IPS-11a (cell line): ENCODE data around the gene RAD51D.
"Not testable (repeated sequence)": the region's sequence is repeated elsewhere in the genome, so short reads cannot be mapped to it uniquely, and the experiment has no call there.

Experiments
- H3K4me3 ChIP-seq: one replicate; pipeline ENCODE4 v1.5.1; 2013; ENCODE audit warnings: low read depth, low read length, control low read depth

The RAD51D gene

DNA sequence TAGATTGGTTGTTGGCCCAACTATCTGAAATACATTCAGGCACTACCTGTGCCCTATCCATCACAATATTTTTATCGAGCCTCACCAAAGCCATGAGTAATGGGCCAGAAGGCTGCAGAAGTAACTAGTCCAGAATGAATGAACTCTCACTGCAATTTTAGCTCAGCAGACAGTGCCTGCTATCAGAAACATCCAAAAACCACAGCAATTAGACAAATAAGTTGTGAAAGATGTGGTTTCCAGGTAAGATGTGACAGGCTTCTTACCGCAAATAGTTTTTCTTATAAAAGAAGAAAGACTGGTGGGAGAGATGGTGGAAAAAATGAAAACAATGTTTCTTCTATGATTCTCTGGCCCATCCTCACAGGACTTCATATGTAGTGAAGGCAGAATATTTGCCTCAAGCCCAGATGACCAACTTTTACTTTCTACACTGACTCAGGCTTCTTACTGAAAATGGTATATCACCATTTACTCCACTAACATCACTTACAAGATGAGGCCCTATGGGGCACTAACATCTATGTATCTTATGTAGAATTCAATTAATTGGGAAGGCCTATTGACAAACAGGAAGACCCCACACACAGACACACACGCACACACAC, 46.4 kb downstream of the RAD51D start:
- H3K4me3 ChIP-seq = no peak overlapping the region

DNA sequence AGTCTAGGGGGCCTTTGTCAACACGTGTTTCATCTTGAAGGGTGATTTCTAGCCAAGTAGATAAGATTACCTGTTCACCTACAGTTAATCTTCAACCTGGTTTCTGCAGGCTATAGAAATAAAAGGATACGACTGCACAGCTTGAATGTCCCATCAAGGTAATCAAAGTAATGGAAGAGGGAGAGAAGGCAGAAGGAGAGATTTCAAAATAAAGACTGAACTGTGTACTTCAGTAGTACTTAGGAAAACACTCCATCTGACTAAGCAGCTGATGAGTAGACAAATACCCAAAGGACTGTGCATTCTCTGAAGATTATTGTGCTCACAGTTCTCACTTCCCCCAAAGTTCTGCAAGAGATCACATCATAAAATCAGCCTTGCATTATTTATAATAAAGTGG, 50.3 kb downstream of the RAD51D start:
- no peak overlapping the region for H3K4me3 ChIP-seq

DNA sequence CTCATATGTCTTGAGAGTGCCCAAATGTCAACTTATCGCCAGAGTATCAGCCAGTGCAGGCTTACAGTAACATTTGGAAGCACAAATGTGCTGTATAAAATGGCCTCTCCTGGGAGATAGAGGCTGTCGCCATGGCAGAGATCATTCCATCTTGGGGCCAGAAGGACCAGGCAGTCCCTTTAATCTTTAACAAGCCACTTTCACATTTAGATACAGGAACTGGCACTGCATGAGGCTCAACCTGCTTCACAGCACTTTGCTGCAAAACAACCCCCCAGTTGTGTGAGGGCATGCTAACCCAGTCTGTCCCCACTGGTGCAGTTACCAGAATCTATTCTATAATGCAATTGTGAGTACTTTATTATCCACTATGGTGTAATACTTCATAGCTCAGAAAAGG, 51.4 kb downstream of the RAD51D start:
- H3K4me3 ChIP-seq = no peak overlapping the region

DNA sequence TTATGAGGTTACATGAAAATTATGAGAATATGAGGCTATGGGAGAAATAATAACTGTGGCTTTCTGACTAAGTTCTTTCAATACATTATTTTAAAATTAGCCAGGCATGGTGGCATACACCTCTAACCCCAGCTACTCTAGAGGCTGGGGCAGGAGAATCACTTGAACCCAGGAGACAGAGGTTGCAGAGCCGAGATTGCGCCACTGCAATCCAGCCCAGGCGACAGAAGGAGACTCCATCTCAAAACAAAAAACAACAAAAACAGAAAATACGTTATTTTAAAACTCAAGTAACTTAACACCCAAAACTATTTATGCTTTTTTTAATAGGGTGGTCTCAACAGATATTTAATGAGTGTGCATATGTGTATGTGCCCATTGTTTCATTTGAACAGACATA, 53.8 kb downstream of the RAD51D start:
- no peak overlapping the region for H3K4me3 ChIP-seq

DNA sequence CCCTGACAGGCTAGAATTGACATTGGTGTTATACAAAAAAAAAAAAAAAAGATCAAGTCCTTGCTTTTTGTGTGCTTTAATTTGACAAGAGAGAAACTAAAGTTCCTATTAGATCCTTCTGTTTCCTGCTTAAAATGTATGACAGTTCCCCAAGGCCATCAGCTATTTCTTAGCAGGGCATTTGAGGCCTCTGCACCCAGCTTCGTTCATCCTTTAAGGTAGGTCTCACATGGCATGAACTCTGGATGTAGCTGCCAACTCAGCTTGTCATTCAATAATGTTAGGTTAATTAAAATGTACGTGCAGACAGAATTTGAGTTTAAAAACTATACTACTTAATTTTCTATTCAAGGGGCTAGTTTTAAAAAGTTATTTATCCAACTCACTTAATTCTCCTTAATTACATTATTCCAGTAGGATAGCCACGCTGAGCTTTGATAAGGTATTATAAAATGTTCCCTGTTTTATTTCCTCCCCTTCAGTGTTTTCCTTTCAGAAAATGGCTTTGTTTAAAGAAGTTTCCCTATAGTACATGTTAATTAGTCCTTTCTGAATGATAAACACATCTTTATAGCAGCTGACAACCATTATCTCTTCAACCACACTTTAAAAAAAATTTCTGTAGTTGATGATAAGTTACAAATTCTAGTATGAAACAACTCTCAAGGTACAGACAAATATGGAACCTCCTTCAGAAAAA, 55.0 kb downstream of the RAD51D start:
- no peak overlapping the region for H3K4me3 ChIP-seq

DNA sequence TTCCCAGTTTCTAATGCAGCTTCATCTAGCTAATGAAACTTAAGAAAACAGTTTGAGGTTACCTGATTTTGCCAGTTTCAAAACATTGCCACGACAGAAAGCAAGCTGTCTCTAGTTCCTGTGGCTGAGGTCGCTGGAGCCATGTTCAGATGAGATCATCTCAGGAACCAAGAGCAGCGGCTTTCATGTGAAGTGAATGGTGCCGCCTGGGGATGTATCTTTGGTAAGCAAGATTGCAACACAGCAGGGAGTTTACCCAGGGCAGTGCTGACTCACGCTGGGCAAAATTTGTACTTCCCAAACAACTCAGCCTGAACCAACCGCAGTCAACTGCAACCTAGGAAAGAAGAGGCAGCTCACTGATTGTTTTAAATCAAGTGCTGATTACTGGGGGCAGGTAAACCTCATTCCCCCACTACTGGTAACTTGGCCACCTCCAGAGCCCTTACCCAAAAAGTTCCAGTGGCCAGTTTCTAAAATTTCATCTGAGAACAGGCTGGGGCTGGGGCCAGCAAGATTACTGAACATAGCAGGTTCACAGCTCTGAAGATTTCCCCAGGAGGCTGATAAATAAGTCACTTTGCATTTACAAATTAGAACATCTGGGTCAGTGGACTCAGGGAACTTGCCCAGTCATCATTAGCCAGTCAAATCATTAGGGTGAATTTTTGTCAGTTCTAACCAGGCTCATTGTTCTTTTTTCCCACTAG, 56.0 kb downstream of the RAD51D start, which contains the start of gene RFFL:
RFFL (minus strand) TSS at position 194 of the 710 bp plus-strand sequence. CDS start 37,154 bp downstream, outside the sequence.
- no peak within 1 kb of the TSS for H3K4me3 ChIP-seq

DNA sequence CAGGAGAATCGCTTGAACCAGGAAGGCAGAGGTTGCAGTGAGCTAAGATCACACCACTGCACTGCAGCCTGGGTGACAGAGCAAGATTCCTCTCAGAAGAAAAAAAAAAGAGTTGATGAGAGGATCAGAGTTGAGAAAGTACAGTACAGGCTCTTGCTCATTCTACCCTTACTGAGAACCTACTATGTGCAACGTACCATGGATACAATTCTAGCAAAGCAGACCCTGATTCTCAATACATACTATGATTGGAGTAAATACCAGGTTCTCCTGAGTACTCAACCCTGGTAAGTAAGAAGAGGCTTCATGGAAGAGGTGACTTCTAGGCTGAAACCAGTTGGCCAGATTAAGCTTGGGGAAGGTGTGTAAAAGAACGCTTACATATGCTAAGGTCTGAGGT, 57.4 kb downstream of the RAD51D start:
- no peak overlapping the region for H3K4me3 ChIP-seq

DNA sequence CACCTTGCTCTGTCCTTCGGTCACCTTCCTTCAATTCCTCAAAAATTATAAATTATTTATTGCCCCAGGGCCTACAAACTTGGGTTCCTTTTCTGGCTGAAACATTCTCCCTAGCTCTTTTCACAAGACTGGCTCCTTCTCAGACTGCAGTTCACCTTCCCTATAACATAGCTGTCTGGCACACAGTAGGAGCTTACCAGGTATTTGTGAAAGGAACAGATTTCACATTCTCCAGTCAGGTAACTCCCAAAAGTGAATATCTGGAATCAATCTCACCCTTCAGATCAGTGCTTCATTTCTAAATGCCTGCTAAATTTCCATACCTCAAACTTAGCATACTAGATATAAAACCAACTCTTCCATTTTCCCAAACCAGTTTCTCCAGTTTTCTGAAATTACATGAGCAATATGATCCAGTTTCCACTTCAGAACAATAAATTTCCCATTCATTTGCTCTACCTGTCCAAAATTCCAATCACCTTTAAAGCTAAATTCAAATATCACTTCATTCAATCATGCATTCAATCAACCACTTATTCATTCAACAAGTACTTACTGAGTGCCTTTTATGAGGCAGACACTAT, 62.2 kb downstream of the RAD51D start:
- no peak overlapping the region for H3K4me3 ChIP-seq

DNA sequence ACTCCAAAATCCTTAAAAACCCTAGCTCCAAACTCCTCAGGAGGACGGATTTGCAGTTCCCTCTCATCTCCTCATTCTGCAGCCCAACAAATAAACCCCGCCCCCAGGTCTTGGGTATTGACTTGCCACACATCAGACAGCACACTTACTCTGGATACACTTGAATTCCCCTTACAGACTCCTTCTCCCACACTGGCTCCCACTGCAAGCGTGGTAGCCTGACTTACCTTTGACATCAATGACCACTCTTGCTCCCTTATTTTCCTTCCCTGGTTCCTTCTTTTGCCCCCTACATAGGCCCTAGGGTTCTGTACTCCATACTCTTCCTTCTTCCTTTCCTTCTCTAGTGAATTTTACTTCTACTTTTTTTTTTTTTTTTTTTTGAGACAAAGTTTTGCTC, 63.6 kb downstream of the RAD51D start:
- H3K4me3 ChIP-seq = no peak overlapping the region

DNA sequence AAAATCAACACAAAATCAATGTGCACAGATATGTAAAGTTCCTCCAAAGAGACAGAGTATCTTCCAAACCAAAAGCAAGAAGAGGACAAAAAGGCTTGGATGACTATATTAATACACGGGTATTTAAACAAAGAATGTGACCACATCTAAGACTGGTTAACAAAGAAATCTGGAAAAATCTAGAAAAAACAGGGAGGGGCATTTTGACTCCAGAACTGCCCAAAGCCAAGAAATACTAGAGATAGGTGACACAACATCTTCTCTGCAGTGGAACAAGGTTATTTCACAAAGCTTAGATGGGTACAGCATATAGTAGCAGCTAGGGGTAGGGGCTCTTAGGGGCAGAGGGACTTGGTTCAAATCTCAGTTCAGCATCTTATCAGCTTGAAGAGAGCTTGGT, 66.5 kb downstream of the RAD51D start:
- H3K4me3 ChIP-seq = no peak overlapping the region

DNA sequence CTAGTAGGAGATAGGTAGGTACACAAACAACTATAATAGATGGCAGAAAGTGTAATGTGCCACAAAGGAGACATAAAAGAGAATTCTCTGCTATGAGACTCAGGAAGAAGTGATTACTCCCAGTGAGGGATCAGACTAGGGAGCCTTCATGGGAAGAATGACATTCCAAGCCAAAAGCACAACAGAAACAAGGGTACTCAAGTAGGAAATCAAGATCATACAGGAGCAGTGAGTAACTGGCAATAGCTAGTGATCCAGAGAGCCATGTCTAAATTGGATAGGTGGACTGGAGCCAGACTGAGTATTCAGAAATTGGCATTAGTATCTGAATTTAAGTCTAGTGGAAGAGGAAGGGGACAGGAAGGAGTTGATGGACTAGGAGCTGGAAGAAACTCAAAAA, 66.9 kb downstream of the RAD51D start:
- no peak overlapping the region for H3K4me3 ChIP-seq

DNA sequence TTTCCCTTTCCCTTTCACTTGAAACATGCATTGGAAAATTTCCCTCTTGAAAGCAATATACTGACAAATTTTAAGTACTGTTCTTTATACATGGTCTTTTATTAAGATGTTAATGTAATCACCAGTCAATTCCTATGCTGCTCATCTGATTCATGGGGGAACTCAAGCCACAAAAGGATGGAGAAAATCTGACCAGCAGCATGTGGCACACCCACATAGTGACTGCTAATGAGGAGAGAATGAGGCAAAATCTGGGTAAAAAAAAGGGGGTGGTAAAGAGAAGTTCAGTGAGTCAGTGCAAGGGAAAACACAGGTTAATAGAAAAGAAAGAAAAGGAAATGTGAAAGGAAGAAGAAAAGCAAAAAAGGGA, 67.4 kb downstream of the RAD51D start:
- no peak overlapping the region for H3K4me3 ChIP-seq

DNA sequence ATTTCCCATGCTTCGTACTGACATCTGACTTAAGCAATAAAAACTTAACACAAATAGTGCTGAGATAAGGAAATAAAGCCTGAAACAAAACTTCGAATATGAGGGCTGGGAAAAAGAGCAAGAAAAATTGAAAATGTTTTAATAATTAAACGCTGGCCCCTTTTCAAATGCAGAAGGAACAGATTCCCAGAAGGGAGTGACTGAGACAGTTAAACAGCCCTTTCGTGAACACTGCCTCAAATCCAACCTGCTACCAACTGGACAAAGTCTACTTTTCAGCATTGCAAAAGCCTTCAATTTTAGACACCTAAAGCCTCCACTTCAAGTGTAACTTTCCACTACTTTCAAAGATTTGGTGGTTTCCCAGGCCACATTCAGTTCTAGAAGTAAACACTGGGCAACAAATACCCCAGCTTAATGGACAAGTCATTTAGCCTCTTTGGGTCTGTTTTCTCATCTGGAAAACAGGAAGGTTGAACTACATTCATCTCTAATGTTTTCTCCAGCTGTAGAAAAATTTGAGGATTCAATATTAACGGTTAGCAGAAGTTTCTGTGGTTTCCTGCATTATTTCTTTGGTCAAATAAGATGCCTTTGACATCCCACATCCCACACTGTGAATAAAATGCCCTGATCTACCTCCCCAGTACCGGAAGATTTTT, 68.0 kb downstream of the RAD51D start:
- H3K4me3 ChIP-seq = no peak overlapping the region

DNA sequence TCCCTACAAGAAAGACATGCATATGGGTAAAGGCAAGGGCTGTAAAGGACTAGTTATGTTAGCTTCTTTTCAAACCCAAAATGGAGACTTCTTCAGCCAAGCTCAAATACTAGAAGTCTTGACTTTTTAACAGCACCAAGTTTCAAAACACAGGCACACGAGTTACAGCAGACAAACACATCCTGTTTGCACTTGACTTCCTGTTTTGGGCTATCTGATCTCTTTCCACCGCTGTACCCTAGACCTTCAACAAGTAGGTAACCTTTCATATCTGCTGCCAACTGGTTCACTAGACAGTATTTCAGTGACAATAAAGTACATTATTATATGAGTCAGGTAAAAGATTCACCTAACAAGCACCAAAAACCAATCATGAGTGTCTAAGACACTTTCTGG, 68.5 kb downstream of the RAD51D start:
- no peak overlapping the region for H3K4me3 ChIP-seq

DNA sequence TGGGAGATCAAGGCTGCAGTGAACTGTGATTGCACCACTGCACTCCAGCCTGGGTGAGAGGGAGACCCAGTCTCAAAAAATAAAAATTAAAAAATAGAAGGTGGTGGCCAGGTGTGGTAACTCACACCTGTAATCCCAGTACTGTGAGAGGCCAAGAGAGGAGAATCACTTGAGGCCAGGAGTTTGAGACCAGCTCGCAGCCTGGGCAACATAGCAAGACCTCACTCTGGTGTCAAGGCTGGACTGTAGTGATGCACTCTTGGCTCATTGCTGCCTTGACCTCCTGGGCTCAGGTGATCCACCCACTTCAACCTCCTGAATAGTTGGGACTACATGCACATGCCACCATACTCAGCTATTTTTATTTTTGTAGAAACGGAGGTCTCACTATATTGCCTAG, 69.5 kb downstream of the RAD51D start:
- no peak overlapping the region for H3K4me3 ChIP-seq

DNA sequence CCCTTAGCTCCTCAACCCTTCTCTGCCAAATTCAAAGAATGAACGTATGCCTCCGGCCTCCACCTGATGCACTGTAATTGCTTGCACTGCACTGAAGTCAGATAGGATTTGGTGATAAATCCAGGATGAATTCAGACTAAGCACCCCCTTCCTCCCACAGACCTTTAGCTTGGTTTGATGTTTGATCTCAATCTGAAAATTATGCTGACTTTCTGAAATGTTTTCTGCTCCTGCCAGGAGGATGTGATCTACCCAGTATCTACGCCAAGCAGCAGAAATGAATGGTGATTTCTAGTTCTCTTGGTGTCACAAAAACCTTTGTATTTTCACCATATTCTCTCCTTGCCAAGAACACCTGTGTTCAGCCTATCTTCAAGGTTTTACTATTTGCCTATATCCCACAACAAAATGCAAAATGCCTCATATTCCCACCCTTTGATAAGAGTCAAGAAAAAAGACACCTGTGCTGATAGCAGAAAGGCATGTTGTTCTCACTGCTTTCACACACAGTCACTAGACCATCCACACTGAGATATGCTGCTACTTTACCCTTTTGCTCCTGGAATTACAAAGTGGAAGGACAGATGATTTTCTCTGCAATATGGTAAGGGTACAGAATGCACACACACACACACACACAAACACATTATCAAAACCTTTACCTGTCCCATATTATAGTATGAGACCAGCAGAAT, 70.8 kb downstream of the RAD51D start:
- no peak overlapping the region for H3K4me3 ChIP-seq

DNA sequence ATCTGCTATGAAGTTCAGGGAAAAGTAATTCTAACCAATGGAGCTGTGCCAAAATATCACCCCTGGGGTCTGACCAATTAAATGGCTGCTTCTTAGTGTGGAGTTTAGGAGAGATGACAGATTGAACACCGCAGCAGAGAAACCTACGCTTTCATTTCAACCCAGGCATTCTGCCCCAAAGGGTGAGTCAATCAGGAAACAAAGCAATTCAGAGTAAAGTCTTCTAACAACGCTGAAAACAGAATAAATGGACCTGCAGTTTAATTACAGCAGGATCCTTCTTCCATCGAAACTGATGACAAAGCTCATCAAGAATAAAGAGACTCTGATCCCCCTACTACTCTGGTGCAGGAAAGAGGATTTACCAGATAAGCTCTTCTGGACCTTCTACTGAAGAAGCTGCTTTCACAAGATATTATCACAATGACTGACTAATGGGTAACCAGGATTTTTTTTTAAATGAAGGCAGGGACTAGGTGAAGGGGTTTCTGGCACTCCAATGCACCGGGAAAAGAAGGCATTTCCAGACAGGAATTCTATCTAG, 72.8 kb downstream of the RAD51D start:
- H3K4me3 ChIP-seq = no peak overlapping the region

DNA sequence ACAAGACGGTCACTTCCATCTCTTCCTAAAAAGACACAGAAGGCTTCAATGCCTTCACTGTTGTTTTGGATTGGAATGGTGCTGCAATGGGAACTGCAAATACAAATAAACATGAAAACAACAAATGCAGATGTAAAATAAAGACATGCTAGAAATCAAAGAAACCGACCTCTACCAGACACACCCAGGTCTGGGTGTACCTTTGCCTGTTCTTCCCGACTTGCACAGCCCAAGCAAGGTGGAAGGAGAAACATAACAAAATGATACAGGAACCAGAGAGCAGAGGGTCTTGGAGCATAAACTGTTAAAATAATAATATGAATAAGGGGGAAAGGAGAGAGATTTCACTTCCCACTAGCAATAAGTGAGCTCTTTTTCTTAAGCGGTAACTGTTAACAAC, 73.4 kb downstream of the RAD51D start:
- no peak overlapping the region for H3K4me3 ChIP-seq

DNA sequence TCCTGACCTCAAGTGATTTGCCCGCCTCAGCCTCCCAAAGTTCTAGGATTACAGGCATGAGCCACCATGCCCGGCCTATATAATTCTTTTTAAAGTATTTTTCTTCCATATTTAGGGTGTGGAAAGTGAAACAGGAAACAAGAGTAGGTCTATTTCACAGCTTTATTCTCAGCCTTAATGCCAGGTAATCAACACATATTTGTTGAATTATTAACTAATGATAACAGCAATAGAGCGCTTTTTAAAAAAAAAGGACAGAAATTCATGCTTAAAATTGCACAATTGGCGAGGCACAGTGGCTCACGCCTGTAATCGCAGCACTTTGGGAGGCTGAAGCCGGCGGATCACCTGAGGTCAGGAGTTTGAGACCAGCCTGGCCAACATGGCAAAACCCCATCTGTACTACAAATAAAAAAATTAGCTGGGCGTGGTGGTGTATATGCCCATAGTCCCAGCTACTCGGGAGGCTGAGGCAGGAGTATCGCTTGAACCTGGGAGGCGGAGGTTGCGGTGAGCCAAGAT, 74.1 kb downstream of the RAD51D start:
- H3K4me3 ChIP-seq = not testable (repeated sequence)

DNA sequence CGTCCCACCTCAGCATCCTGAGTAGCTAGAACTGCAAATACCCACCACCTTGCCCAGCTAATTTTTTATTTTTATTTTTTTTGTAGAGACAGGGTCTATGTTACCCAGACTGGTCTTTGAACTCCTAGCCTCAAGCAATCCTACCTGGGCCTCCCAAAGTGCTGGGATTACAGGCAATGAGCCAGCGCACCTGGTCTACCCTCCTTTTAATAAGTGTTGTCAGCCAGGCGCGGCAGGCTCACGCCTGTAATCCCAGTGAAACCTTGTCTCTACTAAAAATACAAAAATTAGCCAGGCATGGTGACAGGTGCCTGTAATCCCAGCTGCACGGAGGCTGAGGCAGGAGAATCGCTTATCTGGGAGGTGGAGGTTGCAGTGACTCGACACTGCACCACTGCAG, 75.5 kb downstream of the RAD51D start:
- no peak overlapping the region for H3K4me3 ChIP-seq
